PC-9 (cell line): ENCODE measurements around the gene CENPV.

Experiments used
- EZH2 ChIP-seq: fragments of 200-600 bp; sonication (generic); IDR thresholded peaks from 2 replicates; pipeline ENCODE4 v1.8.0; 2017; ENCODE audit warnings: antibody characterized with exemption, low read depth
- TF ChIP-seq, protein P1 (sequence below): fragments of 200-600 bp; sonication (generic); conservative IDR thresholded peaks from 2 replicates; pipeline ENCODE4 v1.6.1; 2017; ENCODE audit warnings: mixed run types, antibody characterized with exemption, mild to moderate bottlenecking, moderate library complexity

DNA sequence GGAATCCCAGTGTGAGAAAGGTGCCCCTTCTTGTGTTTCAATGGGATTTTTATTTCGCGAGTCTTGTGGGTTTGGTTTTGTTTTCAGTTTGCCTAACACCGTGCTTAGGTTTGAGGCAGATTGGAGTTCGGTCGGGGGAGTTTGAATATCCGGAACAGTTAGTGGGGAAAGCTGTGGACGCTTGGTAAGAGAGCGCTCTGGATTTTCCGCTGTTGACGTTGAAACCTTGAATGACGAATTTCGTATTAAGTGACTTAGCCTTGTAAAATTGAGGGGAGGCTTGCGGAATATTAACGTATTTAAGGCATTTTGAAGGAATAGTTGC, 28.2 kb upstream of the CENPV start:
- no peak for TF ChIP-seq EZH2
- TF ChIP-seq, protein P1, sequence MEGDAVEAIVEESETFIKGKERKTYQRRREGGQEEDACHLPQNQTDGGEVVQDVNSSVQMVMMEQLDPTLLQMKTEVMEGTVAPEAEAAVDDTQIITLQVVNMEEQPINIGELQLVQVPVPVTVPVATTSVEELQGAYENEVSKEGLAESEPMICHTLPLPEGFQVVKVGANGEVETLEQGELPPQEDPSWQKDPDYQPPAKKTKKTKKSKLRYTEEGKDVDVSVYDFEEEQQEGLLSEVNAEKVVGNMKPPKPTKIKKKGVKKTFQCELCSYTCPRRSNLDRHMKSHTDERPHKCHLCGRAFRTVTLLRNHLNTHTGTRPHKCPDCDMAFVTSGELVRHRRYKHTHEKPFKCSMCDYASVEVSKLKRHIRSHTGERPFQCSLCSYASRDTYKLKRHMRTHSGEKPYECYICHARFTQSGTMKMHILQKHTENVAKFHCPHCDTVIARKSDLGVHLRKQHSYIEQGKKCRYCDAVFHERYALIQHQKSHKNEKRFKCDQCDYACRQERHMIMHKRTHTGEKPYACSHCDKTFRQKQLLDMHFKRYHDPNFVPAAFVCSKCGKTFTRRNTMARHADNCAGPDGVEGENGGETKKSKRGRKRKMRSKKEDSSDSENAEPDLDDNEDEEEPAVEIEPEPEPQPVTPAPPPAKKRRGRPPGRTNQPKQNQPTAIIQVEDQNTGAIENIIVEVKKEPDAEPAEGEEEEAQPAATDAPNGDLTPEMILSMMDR, result no peak
